Progenitor cell of endocrine pancreas (in vitro differentiated cells): ENCODE results near the gene SLC35C1. TPM values are rescaled to one million over a fixed set of nuclear protein-coding genes. Genes with fewer than 3 reads are reported as not detected.

ENCODE experiments used
- DNase-seq: peaks from one replicate; pipeline ENCODE4 v3.0.0; 2021; ENCODE audit warnings: low spot score; ENCODE audit not compliant: unreplicated experiment
- H3K27ac Mint-ChIP-seq: 2 replicates; pipeline ENCODE4 v1.8.0; 2021; ENCODE audit warnings: mild to moderate bottlenecking, moderate library complexity, mixed read lengths
- H3K27me3 Mint-ChIP-seq: 2 replicates; pipeline ENCODE4 v1.8.0; 2021; ENCODE audit warnings: mixed read lengths
- H3K36me3 Mint-ChIP-seq: 2 replicates; pipeline ENCODE4 v1.8.0; 2022; ENCODE audit warnings: mixed read lengths; ENCODE audit not compliant: insufficient read depth
- H3K4me1 Mint-ChIP-seq: 2 replicates; pipeline ENCODE4 v1.8.0; 2021; ENCODE audit warnings: low read depth, mixed read lengths
- H3K4me3 Mint-ChIP-seq: 2 replicates; pipeline ENCODE4 v1.8.0; 2021; ENCODE audit warnings: low read depth, mild to moderate bottlenecking, moderate library complexity, mixed read lengths
- H3K9me3 Mint-ChIP-seq: 2 replicates; pipeline ENCODE4 v1.8.0; 2021; ENCODE audit warnings: low read depth, mixed read lengths
- total RNA-seq: library from RNA; stranded (reverse); gene quantifications from 2 replicates; pipeline ENCODE4 v1.2.1, GENCODE V29; 2021
- TF ChIP-seq, protein P1 (sequence below): fragments of 200-600 bp; sonication (generic); IDR thresholded peaks from one replicate; pipeline ENCODE4 v1.5.0; 2021; ENCODE audit warnings: antibody characterized with exemption, mild to moderate bottlenecking; ENCODE audit not compliant: unreplicated experiment

SLC35C1 gene
- total RNA-seq, 1 donor from 2014 or later, result 14.0 TPM

DNA sequence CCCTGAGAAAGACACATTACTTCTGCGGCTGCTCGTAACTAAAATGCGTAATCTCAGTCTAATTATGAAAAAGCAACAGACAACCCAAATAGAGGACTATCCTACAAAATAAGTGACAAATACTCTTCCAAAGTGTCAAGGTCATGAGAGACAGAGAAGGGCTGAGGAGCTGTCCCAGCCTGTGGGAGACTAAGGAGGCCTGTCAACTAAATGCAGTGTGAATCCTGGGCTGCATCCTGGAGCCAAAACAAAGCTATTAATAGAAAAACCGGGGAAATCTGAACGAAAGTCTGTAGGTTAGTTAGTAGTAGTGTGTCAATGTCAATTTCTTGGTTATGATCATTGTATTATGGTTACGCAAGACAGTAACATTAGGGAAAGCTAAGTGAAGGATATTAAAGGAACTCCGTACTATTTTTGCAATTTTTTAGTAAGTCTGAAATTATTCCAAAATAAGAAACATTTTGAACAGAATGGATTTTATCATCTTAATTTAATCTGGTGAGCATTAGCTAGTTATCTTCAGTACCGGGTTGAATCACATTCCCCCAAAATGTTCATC, 39.8 kb upstream of the SLC35C1 start:
- TF ChIP-seq, protein P1, sequence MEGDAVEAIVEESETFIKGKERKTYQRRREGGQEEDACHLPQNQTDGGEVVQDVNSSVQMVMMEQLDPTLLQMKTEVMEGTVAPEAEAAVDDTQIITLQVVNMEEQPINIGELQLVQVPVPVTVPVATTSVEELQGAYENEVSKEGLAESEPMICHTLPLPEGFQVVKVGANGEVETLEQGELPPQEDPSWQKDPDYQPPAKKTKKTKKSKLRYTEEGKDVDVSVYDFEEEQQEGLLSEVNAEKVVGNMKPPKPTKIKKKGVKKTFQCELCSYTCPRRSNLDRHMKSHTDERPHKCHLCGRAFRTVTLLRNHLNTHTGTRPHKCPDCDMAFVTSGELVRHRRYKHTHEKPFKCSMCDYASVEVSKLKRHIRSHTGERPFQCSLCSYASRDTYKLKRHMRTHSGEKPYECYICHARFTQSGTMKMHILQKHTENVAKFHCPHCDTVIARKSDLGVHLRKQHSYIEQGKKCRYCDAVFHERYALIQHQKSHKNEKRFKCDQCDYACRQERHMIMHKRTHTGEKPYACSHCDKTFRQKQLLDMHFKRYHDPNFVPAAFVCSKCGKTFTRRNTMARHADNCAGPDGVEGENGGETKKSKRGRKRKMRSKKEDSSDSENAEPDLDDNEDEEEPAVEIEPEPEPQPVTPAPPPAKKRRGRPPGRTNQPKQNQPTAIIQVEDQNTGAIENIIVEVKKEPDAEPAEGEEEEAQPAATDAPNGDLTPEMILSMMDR, result no peak
- no peaks in the 10 kb centered on the region for H3K4me1 Mint-ChIP-seq
- DNase-seq, result no peak

GRCh38 chr11:45765836-45766235, 39.1 kb upstream of the SLC35C1 start:
- no peaks in the 10 kb centered on the region for H3K36me3 Mint-ChIP-seq
- peaks cover 16% of the 10 kb centered on the region for H3K27me3 Mint-ChIP-seq
- no peak for DNase-seq
- H3K27ac Mint-ChIP-seq, result no peak overlapping the region
- H3K9me3 Mint-ChIP-seq, result no peaks in the 10 kb centered on the region
- H3K4me3 Mint-ChIP-seq, result no peak overlapping the region
- TF ChIP-seq, protein P1, result no peak
- no peaks in the 10 kb centered on the region for H3K4me1 Mint-ChIP-seq

More for the DNA sequence above, 39.8 kb upstream of the SLC35C1 start:
- H3K9me3 Mint-ChIP-seq, result no peaks in the 10 kb centered on the region
- no peak overlapping the region for H3K4me3 Mint-ChIP-seq
- no peaks in the 10 kb centered on the region for H3K36me3 Mint-ChIP-seq
- no peak overlapping the region for H3K27ac Mint-ChIP-seq
- H3K27me3 Mint-ChIP-seq, result peaks cover 15% of the 10 kb centered on the region

DNA sequence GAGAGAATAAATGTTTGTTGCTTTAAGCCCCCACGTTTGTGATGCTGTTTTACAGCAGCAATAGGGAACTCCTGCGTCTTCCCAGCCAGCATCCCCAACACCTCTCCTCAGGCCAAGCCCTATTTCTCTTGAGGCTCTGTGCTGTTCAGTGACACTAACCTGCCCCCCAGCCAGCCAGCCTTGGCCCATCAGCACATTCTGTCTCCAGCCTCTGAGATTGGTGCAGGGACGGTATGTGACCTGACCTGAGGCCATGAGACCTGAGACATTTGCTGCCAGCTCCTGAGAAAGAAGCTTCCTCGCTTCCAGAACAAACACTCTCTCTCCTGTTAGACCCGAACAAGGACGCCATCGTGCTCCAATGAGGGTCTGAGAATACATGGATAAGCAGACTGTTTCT, 38.5 kb upstream of the SLC35C1 start:
- Mint-ChIP-seq H3K27me3 (peaks cover 22% of the 10 kb centered on the region), H3K9me3 (no peaks in the 10 kb centered on the region), H3K4me3 (no peak overlapping the region), H3K36me3 (no peaks in the 10 kb centered on the region), H3K4me1 (no peaks in the 10 kb centered on the region), H3K27ac (no peak overlapping the region)
- TF ChIP-seq, protein P1, result no peak
- DNase-seq, result no peak

- H3K4me1 Mint-ChIP-seq, result peaks cover 4% of the 10 kb centered on the region
Measured at GRCh38 chr11:45768486-45768885, 36.5 kb upstream of the SLC35C1 start.

GRCh38 chr11:45769960-45770359, 35.0 kb upstream of the SLC35C1 start:
- H3K4me3 Mint-ChIP-seq, result no peak overlapping the region
- no peaks in the 10 kb centered on the region for H3K36me3 Mint-ChIP-seq
- peaks cover 4% of the 10 kb centered on the region for H3K4me1 Mint-ChIP-seq
- peak overlapping the region; percentile 45 for H3K27ac Mint-ChIP-seq
- no peak for DNase-seq
- TF ChIP-seq, protein P1, result no peak
- H3K27me3 Mint-ChIP-seq, result peaks cover 39% of the 10 kb centered on the region
- H3K9me3 Mint-ChIP-seq, result no peaks in the 10 kb centered on the region

More at GRCh38 chr11:45768486-45768885, 36.5 kb upstream of the SLC35C1 start:
- Mint-ChIP-seq H3K36me3 (no peaks in the 10 kb centered on the region), H3K27me3 (peaks cover 37% of the 10 kb centered on the region), H3K4me3 (no peak overlapping the region), H3K9me3 (no peaks in the 10 kb centered on the region), H3K27ac (no peak overlapping the region)
- no peak for DNase-seq
- TF ChIP-seq, protein P1, result no peak
